HepG2 (cell line): ENCODE results near the gene HYAL2. TPM values are rescaled to one million over a fixed set of nuclear protein-coding genes. Genes with fewer than 3 reads are reported as not detected.
A peak's percentile ranks its signal among the peaks of the same experiment; 100 is the strongest.

Experiments
- ESRRA ChIP-seq: sonication (generic); formaldehyde crosslinking; IDR thresholded peaks from 2 replicates; pipeline ENCODE4 v1.5.1; 2020; ENCODE audit warnings: mild to moderate bottlenecking, low read depth, missing genetic modification reagents
- MAX ChIP-seq: IDR thresholded peaks from 2 replicates; pipeline ENCODE4 v1.6.1; 2012; ENCODE audit warnings: inconsistent platforms
- NRL ChIP-seq: sonication (generic); formaldehyde crosslinking; IDR thresholded peaks from 2 replicates; pipeline ENCODE4 v1.5.0; 2020; ENCODE audit warnings: missing genetic modification reagents, mild to moderate bottlenecking, moderate library complexity, borderline replicate concordance
- RXRA ChIP-seq: sonication (generic); formaldehyde crosslinking; IDR thresholded peaks from 2 replicates; pipeline ENCODE4 v1.5.1; 2020; ENCODE audit warnings: missing genetic modification reagents
- SKI ChIP-seq: fragments of 450-650 bp; IDR thresholded peaks from one replicate; pipeline ENCODE4 v1.6.1; 2018; ENCODE audit warnings: mild to moderate bottlenecking; ENCODE audit not compliant: partially characterized antibody
- SP4 ChIP-seq: sonication (generic); formaldehyde crosslinking; IDR thresholded peaks from 2 replicates; pipeline ENCODE4 v1.8.1; 2023; ENCODE audit warnings: mild to moderate bottlenecking, missing genetic modification reagents
- TRIM22 ChIP-seq: fragments of 450-650 bp; IDR thresholded peaks from 2 replicates; pipeline ENCODE4 v1.6.1; 2017
- ZC3H4 ChIP-seq: sonication (generic); formaldehyde crosslinking; IDR thresholded peaks from 2 replicates; pipeline ENCODE4 v1.4.0; 2020; ENCODE audit warnings: missing genetic modification reagents, borderline replicate concordance
- ZFX ChIP-seq: sonication (generic); formaldehyde crosslinking; IDR thresholded peaks from 2 replicates; pipeline ENCODE4 v1.4.0; 2020; ENCODE audit warnings: mild to moderate bottlenecking, low read depth, missing genetic modification reagents, moderate library complexity
- ZNF142 ChIP-seq: sonication (generic); formaldehyde crosslinking; IDR thresholded peaks from 2 replicates; pipeline ENCODE4 v1.4.0; 2020; ENCODE audit warnings: missing genetic modification reagents
- ZNF326 ChIP-seq: sonication (generic); formaldehyde crosslinking; IDR thresholded peaks from 2 replicates; pipeline ENCODE4 v1.4.0; 2020; ENCODE audit warnings: missing genetic modification reagents, borderline replicate concordance
- ZNF550 ChIP-seq: sonication (generic); formaldehyde crosslinking; IDR thresholded peaks from 2 replicates; pipeline ENCODE4 v1.4.0; 2020; ENCODE audit warnings: mild to moderate bottlenecking, missing genetic modification reagents, borderline replicate concordance
- ZNF678 ChIP-seq: sonication (generic); formaldehyde crosslinking; IDR thresholded peaks from 2 replicates; pipeline ENCODE4 v1.4.0; 2020; ENCODE audit warnings: mild to moderate bottlenecking, missing genetic modification reagents
- ZSCAN9 ChIP-seq: IDR thresholded peaks from 2 replicates; pipeline ENCODE4 v1.6.1; 2016; ENCODE audit warnings: borderline replicate concordance
- polyA plus RNA-seq, 8 experiments: library from polyadenylated mRNA; depleted of rRNA in 3 of 8; stranded (reverse) in 7 of 8; unstranded in 1 of 8; fragments of >200 nt; fragmentation: Illumina TruSeq in 4 of 8; extraction: Trizol in 4 of 8; gene quantifications; 2 replicates each; pipeline versions ENCODE4 v1.2.1 to v1.2.3, GENCODE V29; 2011 to 2016; ENCODE audit warnings: low read depth in 4 of 8, missing spikeins in 1 of 8, mixed read lengths in 1 of 8; ENCODE audit not compliant: insufficient read depth in 1 of 8
- total RNA-seq, 5 experiments: library from RNA; depleted of rRNA; stranded (reverse); fragments of >200 nt; fragmentation: Illumina TruSeq; extraction: Trizol; gene quantifications; 2 replicates each; pipeline ENCODE4 v1.2.3, GENCODE V29; 2016; ENCODE audit warnings: low read depth in 1 of 5
- TF ChIP-seq, protein P1 (sequence below): sonication (generic); formaldehyde crosslinking; IDR thresholded peaks from 2 replicates; pipeline ENCODE4 v1.8.0; 2022; ENCODE audit warnings: missing genetic modification reagents, mild to moderate bottlenecking, moderate library complexity, borderline replicate concordance
- TF ChIP-seq, protein P2 (sequence below): IDR thresholded peaks from 2 replicates; pipeline ENCODE4 v1.6.1; 2016; ENCODE audit warnings: missing compliant biosample characterization, missing genetic modification reagents, borderline replicate concordance

The HYAL2 gene
- total and polyA plus RNA-seq, 2 of the 13 experiments (the other 11 are each of a cell fraction or from before 2014, with no cell fraction given) = 76.2 to 102 TPM

DNA sequence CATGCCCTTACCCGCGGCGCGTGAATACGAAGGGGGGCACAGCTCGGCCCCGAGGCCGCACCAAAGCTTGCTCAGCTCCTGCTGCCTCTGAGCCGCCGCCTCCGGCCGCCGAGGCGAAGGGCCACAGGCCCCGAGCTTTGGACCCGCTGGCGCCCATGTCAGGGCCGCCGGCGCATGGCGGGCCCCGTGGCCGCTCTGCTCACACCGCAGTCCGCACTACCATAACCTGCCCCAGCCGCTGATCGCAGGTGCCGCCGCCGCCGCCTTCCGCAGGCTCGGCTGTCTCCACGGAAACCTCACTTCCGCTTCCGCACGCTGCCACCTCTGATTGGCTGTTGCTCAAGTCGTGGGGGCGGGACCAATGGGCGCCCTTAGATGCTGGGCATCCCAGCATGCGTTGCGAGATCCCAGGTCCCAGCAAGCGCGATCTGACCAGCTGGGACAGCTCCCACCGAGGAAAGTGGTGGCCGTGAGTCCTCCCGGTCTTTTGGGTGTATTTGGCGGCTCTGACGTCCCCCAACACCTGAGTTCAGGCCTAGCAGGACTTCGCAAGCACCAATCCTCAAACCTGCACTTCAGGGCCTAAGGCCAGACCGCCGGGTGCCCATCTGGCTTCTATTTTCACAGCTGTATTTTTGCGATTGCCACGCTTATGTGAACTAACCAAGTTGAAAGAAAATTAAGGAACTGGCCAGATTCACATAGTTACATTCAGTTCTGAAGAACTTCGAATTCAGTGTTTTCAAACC, 5.6 kb upstream of the HYAL2 start, which contains the start of gene TUSC2 (continued):
- TF ChIP-seq NRL (peak; percentile 38; the same call in 1 of the 2 replicates), ZNF326 (CRISPR knock-in tag) (no peak; the same call in 1 of the 2 replicates), ZNF142 (no peak), ZNF678 (0 out of 2 replicates have a peak, but pooled peaks have one; percentile 51), ZSCAN9 (no peak), TRIM22 (no peak), ZFX (CRISPR knock-in tag) (peak; percentile 72), ESRRA (CRISPR knock-in tag) (no peak; the same call in 1 of the 2 replicates), MAX (peak; percentile 66), ZNF550 (no peak), SP4 (CRISPR knock-in tag) (0 out of 2 replicates have a peak, but pooled peaks have one; percentile 8), SKI (peak; percentile 20), ZC3H4 (CRISPR knock-in tag) (no peak), RXRA (CRISPR knock-in tag) (peak; percentile 64)
- TF ChIP-seq, protein P1, sequence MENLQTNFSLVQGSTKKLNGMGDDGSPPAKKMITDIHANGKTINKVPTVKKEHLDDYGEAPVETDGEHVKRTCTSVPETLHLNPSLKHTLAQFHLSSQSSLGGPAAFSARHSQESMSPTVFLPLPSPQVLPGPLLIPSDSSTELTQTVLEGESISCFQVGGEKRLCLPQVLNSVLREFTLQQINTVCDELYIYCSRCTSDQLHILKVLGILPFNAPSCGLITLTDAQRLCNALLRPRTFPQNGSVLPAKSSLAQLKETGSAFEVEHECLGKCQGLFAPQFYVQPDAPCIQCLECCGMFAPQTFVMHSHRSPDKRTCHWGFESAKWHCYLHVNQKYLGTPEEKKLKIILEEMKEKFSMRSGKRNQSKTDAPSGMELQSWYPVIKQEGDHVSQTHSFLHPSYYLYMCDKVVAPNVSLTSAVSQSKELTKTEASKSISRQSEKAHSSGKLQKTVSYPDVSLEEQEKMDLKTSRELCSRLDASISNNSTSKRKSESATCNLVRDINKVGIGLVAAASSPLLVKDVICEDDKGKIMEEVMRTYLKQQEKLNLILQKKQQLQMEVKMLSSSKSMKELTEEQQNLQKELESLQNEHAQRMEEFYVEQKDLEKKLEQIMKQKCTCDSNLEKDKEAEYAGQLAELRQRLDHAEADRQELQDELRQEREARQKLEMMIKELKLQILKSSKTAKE (CRISPR knock-in tag) = no peak
- TF ChIP-seq, protein P2, sequence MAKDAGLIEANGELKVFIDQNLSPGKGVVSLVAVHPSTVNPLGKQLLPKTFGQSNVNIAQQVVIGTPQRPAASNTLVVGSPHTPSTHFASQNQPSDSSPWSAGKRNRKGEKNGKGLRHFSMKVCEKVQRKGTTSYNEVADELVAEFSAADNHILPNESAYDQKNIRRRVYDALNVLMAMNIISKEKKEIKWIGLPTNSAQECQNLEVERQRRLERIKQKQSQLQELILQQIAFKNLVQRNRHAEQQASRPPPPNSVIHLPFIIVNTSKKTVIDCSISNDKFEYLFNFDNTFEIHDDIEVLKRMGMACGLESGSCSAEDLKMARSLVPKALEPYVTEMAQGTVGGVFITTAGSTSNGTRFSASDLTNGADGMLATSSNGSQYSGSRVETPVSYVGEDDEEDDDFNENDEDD (CRISPR knock-in tag) = peak; percentile 69; the same call in 1 of the 2 replicates
